HG02885 (cell line): ENCODE data around the gene ZNHIT3.
"Not testable (repeated sequence)": the region's sequence is repeated elsewhere in the genome, so short reads cannot be mapped to it uniquely, and the experiment has no call there.

ENCODE experiments used
- ATAC-seq: cut with Tn5 transposase; IDR thresholded peaks from one replicate; pipeline ENCODE4 v1.9.1; 2021; ENCODE audit warnings: mild to moderate bottlenecking; ENCODE audit not compliant: unreplicated experiment, poor library complexity

ZNHIT3 gene

DNA sequence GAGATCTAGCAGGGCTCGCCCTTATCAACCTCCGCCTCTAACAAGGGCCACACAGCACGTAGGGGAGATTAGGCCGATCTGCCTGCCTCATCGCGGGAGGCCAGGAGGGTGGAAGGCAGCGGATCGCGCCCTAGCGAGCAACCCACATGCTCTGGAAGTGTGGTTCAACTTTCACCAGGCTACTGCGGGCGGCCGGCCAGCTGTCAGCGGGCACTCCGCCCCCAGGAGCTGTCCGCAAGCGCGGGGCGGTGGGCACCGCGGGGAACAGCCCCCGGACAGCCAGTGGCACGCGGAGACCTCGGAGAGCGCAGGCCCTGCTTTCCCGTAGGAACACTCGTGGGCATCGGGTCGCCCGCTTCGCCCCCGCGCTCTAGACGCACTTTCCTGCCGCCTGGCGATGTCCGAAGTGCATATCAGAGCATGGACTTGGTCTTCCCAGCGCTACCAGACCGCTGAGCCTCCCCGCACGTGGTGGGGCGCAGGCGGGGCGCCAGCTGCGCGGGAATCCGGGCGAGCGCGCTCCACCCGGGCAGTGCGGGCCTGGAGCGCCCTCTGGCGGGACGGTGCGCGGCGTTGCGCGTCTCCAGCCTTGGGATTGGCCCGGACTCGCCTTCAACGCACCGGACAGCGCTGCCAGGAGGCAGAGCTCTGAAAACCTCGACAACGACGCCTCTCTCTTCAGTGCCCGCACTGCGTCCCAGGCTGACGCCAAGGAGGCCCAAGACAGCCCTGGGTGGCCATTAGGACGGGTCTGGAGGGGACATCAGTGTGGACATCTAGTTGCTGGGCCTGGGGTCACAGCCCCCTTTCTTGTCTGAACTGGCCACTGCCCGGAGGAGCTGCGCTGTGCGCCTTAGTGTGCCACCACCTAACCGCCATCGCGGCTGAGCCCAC is 3.6 kb upstream of the ZNHIT3 start:
- peak; percentile 48 for ATAC-seq

DNA sequence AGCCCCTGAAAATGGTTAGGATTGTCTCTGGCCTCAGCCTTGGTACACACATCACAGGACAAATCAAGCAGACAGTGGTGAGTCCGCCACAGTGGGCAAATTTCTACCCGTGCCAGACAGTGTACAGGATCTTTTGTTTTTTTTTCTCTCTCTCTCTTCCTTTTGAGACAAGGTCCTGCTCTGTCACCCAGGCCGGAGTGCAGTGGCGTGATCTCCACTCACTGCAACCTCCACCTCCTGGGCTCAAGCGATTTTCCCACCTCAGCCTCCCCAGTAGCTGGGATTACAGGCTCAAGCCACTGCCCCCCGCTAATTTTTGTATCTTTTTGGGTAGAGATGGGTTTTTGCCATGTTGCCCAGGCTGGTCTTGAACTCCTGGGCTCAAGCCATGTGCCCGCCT is 2.5 kb upstream of the ZNHIT3 start:
- ATAC-seq: not testable (repeated sequence)

DNA sequence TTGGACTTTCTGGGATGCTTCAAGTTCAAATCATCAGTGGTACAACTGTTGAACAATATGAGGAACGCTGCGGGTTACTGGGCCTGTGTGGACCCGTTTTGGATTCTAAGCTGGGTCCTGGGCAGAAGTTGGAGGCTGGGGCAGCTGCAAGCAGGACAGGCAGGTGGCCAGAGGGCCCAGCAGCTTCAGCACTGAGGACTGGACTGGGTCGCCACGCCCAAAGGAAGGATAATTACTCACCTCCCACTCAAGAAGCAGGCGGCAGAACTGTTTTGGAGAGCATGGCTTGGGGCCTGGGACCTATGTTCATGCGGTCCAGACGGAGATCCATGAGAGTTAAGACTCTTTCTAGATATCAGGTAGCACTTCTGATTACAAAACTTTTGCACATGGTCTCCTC is 1.5 kb upstream of the ZNHIT3 start:
- no peak for ATAC-seq

DNA sequence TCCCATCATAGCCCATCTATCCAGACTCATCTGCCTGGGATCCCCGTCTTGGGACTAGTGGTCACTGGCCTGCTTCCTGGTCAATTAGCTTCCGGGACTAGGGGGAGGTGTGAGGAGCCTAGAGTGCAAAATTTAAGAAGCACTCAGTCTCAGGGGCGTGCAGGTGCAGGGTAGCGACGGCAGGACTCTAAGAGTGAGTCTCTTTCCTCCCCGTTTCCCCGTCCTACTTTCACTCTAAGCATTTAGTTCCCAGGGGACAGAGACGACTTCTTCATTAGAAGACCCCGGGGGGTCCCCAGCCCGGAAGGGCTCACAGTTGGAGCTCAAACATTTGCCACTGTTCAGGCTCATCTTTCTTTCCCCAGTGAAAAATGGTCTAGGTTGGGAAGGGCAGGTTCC is 677 bp upstream of the ZNHIT3 start:
- ATAC-seq: no peak

DNA sequence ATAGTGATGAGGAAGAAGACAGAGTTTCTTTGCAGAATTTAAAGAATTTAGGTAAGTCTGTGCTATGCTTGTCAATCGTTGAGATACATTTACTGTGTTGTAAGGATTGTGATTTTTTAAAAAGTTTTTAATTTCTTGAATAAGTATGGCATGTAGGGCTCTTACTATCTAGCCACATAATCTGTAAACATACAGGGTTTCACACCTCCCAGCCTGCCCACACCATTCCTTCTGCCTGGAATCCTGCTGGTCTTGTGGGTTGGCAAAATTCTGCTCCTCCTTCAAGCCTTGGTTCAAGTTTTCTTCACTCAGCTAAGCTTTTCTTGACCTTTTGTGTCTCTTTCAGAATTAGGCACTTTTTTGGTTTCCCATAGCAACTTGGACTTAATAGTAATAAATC is 7.5 kb downstream of the ZNHIT3 start:
- ATAC-seq: no peak

DNA sequence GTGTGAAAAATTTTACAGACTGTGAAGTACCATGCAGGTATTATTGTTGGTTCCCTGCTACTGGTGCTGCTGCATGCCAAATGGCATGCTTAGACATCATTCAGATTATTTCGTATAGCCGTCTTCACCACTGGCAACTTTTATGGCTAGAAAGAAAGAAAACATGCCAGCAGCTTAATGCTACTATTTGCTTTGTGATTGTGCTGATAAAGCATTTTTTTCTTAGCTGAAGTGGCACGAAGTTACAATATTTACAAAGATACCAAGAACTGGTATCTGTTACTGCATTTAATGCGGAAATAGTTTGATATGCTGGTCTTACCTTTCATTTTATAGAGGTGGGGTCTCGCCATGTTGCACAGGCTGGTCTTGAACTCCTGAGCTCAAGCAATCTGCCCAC is 8.2 kb downstream of the ZNHIT3 start:
- ATAC-seq: no peak

DNA sequence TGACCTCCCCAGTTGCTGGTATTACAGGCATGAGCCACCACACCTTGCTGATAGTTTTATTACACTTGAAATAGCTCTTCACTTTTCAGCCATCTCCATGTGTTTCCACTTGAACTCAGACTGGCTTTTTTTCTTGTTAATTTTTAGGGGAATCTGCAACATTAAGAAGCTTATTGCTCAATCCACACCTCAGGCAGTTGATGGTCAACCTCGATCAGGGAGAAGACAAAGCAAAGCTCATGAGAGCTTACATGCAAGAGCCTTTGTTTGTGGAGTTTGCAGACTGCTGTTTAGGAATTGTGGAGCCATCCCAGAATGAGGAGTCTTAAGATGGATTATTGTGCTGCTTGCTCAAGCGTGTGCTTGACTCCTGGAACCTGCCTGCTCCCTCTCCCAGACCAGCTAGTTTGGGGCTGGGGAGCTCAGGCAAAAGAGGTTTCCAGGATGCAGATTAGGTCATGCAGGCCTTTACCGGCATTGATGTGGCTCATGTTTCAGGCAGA is 8.6 kb downstream of the ZNHIT3 start:
- ATAC-seq: no peak

DNA sequence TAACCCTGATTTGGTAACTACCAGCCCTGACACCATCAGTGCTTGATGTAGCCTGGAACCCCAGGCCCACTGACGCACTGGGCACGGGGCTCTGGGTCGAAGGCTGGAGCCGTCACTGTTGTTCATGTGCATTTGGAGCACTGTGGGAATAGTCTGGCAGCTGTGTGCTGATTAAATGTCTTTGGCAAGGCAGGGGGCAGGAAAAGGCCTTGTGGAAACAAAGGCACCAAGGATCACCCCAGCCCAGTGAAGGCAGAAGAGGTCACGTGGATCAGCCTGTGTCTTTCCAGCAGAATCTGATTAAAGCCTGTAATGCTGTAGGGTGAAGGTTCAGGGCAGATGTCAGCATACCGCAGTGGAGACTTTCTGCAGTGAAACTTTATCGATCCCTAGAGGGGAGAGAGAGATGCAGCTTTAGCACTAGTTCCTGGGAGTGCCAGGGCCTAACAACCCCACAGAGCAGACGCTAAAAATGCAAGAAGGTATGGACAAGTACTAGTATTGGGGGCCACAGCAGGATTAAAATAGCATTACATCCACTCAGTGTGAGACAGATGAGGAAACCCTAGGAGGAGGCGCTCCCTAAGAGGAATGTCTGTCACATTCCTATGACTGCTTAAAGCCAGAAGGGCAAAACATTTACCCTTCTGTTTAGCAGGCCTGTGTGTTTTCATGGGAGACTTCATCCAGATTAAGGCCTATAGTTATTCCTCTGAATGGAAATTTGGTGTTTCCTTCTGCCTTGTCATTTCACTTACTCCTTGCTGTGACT is 9.7 kb downstream of the ZNHIT3 start:
- no peak for ATAC-seq

DNA sequence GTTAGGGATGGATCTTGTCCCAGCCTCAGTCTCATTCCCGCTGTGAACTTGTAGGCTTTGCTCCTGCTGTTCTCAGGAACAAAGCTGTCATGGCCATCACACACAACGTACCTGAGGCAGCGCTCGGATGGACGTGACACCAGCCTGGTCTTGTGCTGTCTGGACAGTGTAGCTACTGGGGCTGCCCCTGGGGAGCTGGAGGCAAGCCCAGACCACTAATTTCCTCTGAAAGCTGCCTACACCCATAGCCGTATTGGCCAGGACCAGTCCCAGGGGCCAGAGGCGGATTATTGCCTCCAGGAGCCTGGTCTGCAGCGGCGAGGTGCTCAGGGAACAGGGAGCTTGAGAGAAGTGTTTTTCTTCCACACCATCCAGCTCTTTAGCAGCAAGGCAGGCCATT is 11.7 kb downstream of the ZNHIT3 start:
- ATAC-seq: no peak

DNA sequence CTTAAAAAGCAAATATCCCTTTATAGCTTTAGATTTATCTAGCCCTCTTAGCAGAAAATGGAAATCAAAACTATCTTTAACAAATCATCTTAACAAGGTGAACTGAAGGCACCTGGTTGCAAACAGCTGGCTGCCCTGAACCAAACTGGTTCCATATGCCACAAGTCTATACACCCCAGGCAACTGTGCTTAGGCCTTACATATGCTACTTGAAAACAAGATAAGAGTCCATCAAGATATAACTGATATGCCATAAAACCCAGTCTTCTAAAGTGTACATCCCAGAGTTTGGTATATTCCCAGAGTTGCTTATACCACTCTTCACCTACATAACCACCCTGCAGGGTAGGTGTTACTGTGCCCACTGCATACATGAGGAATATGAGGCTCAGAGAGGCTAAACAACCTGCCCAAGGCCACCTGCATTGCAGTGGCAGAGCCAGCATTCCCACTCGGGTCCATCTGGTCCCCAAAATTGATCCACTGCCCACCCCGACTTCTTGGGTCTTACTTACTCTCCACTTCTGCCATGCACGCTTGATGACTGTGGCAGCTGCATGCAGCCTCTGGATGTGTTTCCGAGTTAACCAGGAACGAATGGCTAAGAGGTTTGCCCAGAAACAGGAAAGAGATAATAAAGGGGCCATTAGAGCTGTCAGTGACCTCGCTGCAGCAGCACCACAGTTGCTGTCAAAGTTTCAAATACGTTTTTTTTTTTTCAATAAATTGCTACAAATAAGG is 12.2 kb downstream of the ZNHIT3 start:
- no peak for ATAC-seq

DNA sequence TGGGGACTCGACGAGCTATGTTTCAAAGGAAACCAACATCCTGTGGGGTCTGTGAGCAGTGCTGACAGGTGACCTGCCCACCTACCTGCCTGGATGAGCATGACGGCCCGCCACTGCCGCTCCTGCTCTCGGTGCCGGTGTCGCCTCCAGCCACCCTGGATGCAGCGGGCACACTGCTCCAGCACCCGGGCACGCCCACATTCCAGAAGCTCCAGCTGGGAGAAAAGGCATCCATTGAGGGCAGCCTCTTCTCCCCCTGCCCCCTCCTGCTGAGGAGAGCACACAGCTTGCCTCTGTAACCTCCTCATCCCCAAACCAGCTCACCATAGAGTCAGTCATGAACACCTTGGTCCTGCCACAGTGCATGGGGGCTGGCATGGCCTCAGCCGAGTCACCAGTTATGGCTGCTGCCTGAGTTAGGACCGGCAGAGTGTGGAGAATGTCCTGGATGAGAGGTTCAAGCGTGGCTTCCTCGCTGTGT is 14.3 kb downstream of the ZNHIT3 start:
- ATAC-seq: no peak

DNA sequence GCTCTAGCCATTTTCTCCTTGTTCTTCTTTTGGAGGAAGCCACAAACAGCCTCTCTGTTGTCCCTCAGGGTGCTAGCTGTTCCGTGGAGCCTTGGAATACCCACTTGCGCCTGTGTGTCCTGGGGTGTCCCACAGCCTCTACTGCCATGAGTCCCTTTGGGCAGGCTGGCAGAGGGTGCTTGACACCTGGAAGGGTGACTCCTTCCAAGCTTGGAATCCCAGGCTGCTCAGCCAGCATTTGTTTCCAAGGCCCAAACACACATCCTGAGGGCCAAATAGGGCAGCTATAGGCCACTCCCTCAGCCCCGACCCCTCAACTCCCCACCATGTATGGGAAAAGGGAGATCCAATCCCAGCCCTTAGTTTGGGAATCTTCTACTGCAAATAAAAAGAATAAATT is 14.9 kb downstream of the ZNHIT3 start:
- ATAC-seq: no peak

DNA sequence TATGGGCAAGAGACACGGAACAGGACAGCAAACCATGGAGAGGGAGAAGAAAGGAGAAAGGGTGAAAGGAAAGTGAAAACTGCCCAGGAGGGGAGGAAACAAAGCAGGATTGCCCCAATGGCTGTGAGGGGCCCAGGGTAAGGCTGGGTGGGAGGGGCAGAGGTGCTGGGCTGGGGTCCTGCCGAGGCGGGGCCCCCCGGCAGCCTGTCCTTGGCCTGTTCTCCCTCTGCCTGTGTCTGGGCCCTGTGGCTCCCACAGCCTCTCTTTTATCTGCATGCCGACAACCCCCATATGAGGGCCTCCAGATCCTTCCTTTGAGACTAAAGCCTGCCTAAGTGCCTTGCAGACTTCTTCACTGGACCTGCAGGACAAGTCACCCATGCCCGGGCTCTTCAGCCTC is 15.5 kb downstream of the ZNHIT3 start:
- no peak for ATAC-seq

DNA sequence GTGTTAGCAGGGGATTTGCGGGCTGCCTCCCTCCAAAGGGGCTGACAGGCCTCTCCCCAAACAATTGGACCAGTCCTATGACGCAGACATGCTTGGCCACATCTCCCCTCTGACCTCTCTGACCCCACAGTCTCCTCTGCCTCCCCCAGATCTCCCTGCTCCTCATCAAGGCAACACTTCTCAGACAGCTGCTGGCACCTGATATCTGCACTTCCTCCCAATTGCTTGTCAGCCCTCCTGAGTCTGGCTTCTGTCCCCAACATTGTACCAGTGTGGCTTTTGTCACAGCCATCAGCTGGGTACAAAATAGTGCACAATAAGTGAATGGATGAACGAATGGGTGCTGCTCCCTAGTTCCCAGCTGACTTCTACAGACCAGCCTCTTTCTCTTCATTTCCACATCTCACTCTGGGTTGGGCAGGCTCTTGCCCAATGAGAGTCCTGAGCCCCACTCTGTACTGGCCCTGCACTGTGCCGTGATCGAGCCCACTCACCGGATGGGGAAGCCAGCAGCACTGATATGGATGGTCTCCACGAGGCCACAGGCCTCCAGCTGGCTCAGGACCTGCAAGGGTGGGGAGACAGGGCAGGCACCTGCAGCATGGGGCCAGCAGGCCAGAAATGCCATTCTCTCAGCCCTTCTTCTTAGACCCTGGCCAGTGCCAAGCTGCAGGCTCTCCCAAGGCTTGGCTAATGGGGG is 17.1 kb downstream of the ZNHIT3 start:
- ATAC-seq: no peak

DNA sequence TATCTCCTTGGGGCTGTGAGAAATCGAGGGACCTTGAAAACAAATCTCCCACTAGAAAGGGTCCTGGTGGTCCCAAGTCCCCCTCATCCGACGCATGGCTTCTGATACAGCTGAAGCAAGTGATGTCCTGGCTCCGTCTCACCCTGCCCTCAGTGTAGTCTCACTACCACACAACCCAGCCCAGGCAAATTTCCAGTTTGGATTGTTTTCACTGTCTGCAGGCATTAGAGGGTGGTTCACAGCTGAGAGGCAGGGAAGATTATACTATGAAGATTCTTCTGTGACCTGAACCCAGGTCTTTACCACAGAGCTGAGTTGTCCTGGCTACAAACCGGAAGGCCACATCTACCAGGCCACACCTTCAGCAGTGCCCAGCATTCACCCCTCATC is 17.7 kb downstream of the ZNHIT3 start:
- ATAC-seq: no peak

DNA sequence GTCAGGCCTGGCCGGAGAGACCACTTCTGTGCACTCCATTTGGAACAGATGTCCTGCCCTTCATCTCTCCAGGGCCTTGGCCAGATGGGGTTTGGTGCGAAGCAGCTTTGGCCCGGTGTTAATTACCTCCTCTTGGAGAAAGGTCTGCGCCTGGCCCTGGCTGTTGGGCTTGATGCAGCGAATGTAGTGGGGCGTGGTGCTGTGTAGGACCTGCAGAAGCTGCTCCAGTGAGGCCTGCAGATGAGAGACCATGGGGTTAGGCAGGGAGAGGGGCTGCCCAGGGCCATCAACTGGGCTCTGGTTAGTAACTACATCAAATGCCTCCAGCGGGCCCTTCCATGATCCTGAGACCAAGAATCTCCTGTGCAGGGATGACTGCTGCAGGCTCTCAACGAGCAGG is 18.7 kb downstream of the ZNHIT3 start:
- ATAC-seq: no peak

DNA sequence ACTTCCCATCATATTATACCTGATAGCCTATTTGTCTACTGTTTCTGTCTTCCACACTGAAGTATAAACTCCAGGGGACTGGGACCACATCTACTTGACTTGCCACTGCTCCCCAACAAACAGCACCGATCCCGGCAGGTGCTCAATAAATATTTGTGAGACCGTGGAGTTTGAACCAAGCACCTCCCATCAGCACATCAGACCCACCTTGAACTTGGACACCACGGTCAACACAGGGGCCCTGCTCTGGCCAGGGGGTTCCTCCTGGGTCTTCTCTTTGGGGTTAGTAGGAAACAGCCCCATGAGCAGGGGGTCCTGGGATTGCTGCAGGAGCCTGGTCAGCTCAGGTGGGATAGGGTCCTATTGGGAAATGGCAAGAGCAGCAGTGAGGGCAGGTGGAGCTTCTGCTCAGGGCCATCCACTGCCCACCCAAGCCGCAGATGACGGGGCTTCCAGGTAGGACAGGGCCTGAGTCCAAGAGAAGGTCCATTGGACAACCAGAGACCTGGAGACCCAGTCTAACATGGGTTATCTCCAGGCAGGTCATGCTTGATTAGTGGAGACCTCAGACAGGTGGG is 19.9 kb downstream of the ZNHIT3 start:
- ATAC-seq: no peak

DNA sequence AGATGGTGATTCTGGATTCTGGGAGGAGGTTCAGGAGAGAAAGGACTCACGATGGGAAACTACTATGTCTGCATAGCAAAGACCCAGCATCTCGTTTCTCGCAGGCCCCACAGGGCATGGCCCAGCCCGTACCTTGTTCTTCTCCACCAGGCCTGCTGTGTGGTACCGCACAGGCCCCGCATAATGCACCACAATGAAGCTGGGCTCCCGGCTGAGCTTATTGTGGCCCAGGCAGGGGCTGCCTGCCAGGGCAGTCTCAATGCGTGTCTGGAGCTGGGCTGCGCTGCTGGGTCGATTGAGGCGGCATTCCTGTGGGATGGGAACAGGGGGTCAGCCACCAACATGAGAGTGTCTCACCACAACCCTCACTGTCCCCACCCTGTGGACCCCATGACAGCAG is 20.4 kb downstream of the ZNHIT3 start:
- ATAC-seq: no peak

DNA sequence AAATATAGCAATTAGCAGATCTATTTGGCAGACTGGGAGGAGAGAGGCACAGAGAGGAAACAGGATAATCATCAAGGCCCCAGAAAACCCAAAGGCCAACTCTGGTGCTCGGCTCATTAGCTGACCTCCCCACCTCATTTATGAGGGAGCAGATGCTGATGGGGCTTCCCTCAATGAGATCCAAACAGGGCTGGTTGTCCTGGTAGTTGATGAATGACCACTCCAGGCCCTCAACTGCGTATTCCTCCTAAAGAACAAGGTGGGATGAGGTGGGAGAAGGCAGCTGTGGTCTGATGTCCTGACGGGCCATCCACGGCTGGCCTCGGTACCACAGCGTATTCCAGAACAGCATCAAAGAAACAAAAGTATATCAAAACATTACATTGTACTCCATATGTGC is 20.8 kb downstream of the ZNHIT3 start:
- ATAC-seq: no peak

DNA sequence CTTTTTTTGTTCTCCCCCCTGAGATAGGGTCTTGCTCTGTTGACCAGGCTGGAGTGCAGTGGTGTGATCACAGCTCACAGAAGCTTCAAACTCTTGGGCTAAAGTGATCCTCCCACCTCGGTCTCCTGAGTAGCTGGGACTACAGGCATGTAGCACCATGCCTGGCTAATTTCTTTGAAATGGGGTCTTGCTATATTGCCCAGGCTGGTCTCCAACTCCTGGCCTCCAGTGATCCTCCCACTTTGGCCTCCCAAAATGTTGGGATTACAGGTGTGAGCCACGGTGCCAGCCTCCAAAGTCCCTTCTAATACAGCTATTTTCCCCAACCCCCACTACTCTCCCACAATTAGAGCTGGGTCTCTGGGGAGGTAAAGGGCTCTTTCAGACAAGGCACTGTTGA is 22.0 kb downstream of the ZNHIT3 start:
- ATAC-seq: not testable (repeated sequence)
